Measurements from ENCODE around the gene SSBP3. TPM values are rescaled to one million over a fixed set of nuclear protein-coding genes. Genes with fewer than 3 reads are reported as not detected.

SSBP3 gene
- total RNA-seq (10 to 100 TPM in 1 of 2 donors, 1 to 10 TPM in 1; 7.7 to 24.7 TPM), polyA plus RNA-seq (10 to 100 TPM; 16.5 to 18.0 TPM)

DNA sequence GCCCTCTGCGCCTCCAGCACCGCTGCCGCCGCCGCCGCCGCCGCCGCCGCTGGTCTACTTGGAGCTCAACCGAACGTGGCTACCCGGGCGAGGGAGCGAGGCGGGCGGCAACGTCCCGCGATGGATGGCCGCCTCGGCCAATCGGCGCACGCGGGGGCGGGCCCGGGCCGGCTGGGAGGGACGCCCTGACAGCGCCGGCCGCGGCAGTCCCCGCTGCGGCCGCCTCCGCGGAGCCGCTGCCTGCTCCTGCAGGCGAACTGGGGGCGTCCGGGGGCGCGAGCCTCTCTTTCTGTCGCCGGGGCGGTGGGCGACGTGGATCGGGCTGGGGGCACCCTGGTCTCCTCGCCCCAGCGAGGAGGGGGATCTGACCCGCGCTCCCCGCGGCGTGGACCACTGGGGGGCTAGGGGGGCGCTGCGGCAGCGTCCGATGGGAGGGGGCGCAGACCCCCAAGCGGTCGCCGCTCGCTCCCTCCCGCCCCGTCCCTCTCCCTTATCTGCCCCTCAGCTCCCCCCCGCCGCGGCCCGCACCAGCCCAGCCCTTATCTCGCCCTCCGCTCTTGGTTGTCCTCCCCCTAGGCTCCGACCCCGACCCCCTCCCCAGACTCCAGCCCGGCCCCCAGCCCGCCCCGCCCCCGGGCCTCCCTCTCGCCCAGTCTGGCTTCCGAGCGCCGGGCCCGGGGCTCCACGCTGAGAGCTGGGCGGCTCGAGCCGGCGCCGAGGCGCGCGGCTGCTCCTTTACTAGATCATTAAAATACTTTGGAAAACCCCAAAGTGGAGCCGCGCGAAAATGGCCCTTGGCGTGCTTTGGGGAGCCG lies at the start of gene SSBP3:
Gene SSBP3 (minus strand): TSS at position 56 of the 815 bp plus-strand sequence.
- DNase-seq (ENCODE audit: low spot score): peak; percentile 94
- H3K4me3 ChIP-seq (ENCODE audit: low read depth in 1 of 3, low read length in 3 of 3): peak within 1 kb of the TSS; percentile 61 to 85 (median 84)
- peak within 1 kb of the TSS; percentile 28 to 71 for H3K9ac ChIP-seq (ENCODE audit: low read depth in 1 of 2, low read length in 2 of 2)
- H3K36me3 ChIP-seq (ENCODE audit: control insufficient read depth in 4 of 4, insufficient read depth in 3 of 4, low read depth in 1 of 4, low read length in 3 of 4): peaks cover 0 to 6% (median 5%) of the 10 kb centered on the region in 4 donors
- TF ChIP-seq SP1 (IDR thresholded peaks at IDR 0.05) (peak; percentile 15), YY1 (IDR thresholded peaks at IDR 0.05) (no peak)
- TF ChIP-seq, protein P1, sequence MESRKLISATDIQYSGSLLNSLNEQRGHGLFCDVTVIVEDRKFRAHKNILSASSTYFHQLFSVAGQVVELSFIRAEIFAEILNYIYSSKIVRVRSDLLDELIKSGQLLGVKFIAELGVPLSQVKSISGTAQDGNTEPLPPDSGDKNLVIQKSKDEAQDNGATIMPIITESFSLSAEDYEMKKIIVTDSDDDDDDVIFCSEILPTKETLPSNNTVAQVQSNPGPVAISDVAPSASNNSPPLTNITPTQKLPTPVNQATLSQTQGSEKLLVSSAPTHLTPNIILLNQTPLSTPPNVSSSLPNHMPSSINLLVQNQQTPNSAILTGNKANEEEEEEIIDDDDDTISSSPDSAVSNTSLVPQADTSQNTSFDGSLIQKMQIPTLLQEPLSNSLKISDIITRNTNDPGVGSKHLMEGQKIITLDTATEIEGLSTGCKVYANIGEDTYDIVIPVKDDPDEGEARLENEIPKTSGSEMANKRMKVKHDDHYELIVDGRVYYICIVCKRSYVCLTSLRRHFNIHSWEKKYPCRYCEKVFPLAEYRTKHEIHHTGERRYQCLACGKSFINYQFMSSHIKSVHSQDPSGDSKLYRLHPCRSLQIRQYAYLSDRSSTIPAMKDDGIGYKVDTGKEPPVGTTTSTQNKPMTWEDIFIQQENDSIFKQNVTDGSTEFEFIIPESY (IDR thresholded peaks at IDR 0.05): no peak
- H3K27ac ChIP-seq (ENCODE audit: low read depth in 1 of 2, low read length in 2 of 2): peak within 1 kb of the TSS; percentile 89 to 96
- H3K9me3 ChIP-seq (ENCODE audit: control insufficient read depth in 4 of 4, low read length in 3 of 4): no peaks in the 10 kb centered on the region
- no peaks in the 10 kb centered on the region for H3K27me3 ChIP-seq (ENCODE audit: control insufficient read depth in 4 of 4, insufficient read depth in 4 of 4, low read length in 3 of 4)
- peaks cover 6 to 32% (median 29%) of the 10 kb centered on the region in 4 donors for H3K4me1 ChIP-seq (ENCODE audit: control insufficient read depth in 4 of 4, insufficient read depth in 4 of 4, low read length in 3 of 4)
- WGBS: under 1% methylated on average over 100 of the region's 100 CpGs

DNA sequence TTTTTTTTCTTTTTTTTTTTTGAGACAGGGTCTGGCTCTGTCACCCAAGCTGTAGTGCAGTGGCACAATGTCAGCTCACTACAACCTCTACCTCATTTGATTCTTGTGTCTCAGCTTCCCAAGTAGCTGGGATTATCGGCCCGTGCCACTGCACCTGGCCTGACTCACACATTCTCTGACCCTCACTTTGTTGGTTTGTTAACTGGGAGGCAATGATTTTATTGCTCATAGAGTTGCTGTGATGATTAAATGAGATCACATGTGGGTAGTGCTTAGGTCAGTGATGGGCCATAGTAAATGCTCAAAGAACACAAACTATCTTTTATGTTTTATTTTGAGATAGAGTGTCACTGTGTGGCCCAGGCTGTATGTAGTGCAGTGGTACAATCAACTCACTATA lies 47.3 kb upstream of the SSBP3 start:
- Histone ChIP-seq H3K9ac (ENCODE audit: low read depth in 1 of 2, low read length in 2 of 2) (no peak overlapping the region), H3K9me3 (ENCODE audit: control insufficient read depth in 4 of 4, low read length in 3 of 4) (peaks cover 0 to 2% (median 0%) of the 10 kb centered on the region in 4 donors), H3K27me3 (ENCODE audit: control insufficient read depth in 4 of 4, insufficient read depth in 4 of 4, low read length in 3 of 4) (no peaks in the 10 kb centered on the region), H3K27ac (ENCODE audit: low read depth in 1 of 2, low read length in 2 of 2) (no peak overlapping the region), H3K4me3 (ENCODE audit: low read depth in 1 of 3, low read length in 3 of 3) (no peak overlapping the region), H3K36me3 (ENCODE audit: control insufficient read depth in 4 of 4, insufficient read depth in 3 of 4, low read depth in 1 of 4, low read length in 3 of 4) (no peaks in the 10 kb centered on the region), H3K4me1 (ENCODE audit: control insufficient read depth in 4 of 4, insufficient read depth in 4 of 4, low read length in 3 of 4) (no peaks in the 10 kb centered on the region)
- TF ChIP-seq, protein P1 (IDR thresholded peaks at IDR 0.05): no peak
- TF ChIP-seq, protein P2, sequence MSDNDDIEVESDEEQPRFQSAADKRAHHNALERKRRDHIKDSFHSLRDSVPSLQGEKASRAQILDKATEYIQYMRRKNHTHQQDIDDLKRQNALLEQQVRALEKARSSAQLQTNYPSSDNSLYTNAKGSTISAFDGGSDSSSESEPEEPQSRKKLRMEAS (IDR thresholded peaks at IDR 0.05): no peak
- TF ChIP-seq FOXA1 (IDR thresholded peaks at IDR 0.05) (no peak), RAD21 (IDR thresholded peaks at IDR 0.05) (no peak), GABPA (IDR thresholded peaks at IDR 0.05 in 1 of 2, conservative IDR thresholded peaks at IDR 0.05 in 1 of 2) (no peak), YY1 (IDR thresholded peaks at IDR 0.05) (no peak), SP1 (IDR thresholded peaks at IDR 0.05) (no peak), TAF1 (conservative IDR thresholded peaks at IDR 0.05) (no peak), RXRA (IDR thresholded peaks at IDR 0.05) (no peak), FOXA2 (IDR thresholded peaks at IDR 0.05) (no peak), NR2F2 (IDR thresholded peaks at IDR 0.05) (no peak), JUND (IDR thresholded peaks at IDR 0.05) (no peak), HNF4A (conservative IDR thresholded peaks at IDR 0.05) (no peak), HNF4G (IDR thresholded peaks at IDR 0.05) (no peak), EGR1 (IDR thresholded peaks at IDR 0.05; ENCODE audit: low read depth in 2 of 2) (no peak)
- TF ChIP-seq, protein P3, sequence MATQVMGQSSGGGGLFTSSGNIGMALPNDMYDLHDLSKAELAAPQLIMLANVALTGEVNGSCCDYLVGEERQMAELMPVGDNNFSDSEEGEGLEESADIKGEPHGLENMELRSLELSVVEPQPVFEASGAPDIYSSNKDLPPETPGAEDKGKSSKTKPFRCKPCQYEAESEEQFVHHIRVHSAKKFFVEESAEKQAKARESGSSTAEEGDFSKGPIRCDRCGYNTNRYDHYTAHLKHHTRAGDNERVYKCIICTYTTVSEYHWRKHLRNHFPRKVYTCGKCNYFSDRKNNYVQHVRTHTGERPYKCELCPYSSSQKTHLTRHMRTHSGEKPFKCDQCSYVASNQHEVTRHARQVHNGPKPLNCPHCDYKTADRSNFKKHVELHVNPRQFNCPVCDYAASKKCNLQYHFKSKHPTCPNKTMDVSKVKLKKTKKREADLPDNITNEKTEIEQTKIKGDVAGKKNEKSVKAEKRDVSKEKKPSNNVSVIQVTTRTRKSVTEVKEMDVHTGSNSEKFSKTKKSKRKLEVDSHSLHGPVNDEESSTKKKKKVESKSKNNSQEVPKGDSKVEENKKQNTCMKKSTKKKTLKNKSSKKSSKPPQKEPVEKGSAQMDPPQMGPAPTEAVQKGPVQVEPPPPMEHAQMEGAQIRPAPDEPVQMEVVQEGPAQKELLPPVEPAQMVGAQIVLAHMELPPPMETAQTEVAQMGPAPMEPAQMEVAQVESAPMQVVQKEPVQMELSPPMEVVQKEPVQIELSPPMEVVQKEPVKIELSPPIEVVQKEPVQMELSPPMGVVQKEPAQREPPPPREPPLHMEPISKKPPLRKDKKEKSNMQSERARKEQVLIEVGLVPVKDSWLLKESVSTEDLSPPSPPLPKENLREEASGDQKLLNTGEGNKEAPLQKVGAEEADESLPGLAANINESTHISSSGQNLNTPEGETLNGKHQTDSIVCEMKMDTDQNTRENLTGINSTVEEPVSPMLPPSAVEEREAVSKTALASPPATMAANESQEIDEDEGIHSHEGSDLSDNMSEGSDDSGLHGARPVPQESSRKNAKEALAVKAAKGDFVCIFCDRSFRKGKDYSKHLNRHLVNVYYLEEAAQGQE (IDR thresholded peaks at IDR 0.05): no peak
- TF ChIP-seq, protein P4, sequence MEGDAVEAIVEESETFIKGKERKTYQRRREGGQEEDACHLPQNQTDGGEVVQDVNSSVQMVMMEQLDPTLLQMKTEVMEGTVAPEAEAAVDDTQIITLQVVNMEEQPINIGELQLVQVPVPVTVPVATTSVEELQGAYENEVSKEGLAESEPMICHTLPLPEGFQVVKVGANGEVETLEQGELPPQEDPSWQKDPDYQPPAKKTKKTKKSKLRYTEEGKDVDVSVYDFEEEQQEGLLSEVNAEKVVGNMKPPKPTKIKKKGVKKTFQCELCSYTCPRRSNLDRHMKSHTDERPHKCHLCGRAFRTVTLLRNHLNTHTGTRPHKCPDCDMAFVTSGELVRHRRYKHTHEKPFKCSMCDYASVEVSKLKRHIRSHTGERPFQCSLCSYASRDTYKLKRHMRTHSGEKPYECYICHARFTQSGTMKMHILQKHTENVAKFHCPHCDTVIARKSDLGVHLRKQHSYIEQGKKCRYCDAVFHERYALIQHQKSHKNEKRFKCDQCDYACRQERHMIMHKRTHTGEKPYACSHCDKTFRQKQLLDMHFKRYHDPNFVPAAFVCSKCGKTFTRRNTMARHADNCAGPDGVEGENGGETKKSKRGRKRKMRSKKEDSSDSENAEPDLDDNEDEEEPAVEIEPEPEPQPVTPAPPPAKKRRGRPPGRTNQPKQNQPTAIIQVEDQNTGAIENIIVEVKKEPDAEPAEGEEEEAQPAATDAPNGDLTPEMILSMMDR (IDR thresholded peaks at IDR 0.05; ENCODE audit: low read depth, low read length, missing input control): no peak
- TF ChIP-seq, protein P5, sequence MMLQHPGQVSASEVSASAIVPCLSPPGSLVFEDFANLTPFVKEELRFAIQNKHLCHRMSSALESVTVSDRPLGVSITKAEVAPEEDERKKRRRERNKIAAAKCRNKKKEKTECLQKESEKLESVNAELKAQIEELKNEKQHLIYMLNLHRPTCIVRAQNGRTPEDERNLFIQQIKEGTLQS (IDR thresholded peaks at IDR 0.05): no peak
- DNase-seq (ENCODE audit: low spot score): no peak
- WGBS: 92% methylated on average over 2 of the region's 2 CpGs

Measured in liver (tissue), 9 donors.